Stomach (tissue), 9 donors: ENCODE results near the gene KIR2DL3. TPM values are rescaled to one million over a fixed set of nuclear protein-coding genes. Genes with fewer than 3 reads are reported as not detected.
"Not testable (repeated sequence)": the region's sequence is repeated elsewhere in the genome, so short reads cannot be mapped to it uniquely, and the experiment has no call there.

Source experiments
- DNase-seq, 2 donors: peaks; one replicate each; pipeline versions ENCODE4 v3.0.0 to v3.0.0-alpha.2; 2013 to 2019
- H3K27ac ChIP-seq, 5 donors: fragments of 200-600 bp in 4 of 5; sonication (generic) in 4 of 5; one replicate each; pipeline ENCODE4 v1.5.1; 2013 to 2019; ENCODE audit warnings: mild to moderate bottlenecking in 1 of 5, moderate library complexity in 1 of 5
- H3K27me3 ChIP-seq, 3 donors: fragments of 200-600 bp; sonication (generic); one replicate each; pipeline ENCODE4 v1.5.1; 2017 to 2019; ENCODE audit warnings: mixed run types in 1 of 3
- H3K36me3 ChIP-seq, 4 donors: fragments of 200-600 bp; sonication (generic); 1 replicate in 3 of 4; 2 replicates in 1 of 4; pipeline ENCODE4 v1.5.1; 2016 to 2019
- H3K4me1 ChIP-seq, 4 donors: fragments of 200-600 bp; sonication (generic); one replicate each; pipeline ENCODE4 v1.5.1; 2016 to 2019
- H3K4me3 ChIP-seq, 4 donors: fragments of 200-600 bp; sonication (generic) in 3 of 4; one replicate each; pipeline ENCODE4 v1.5.1; 2016 to 2019; ENCODE audit warnings: mild to moderate bottlenecking in 1 of 4
- H3K9me3 ChIP-seq, 4 donors: fragments of 200-600 bp; sonication (generic); one replicate each; pipeline ENCODE4 v1.5.1; 2016 to 2019
- CTCF ChIP-seq, 7 experiments: fragments of 450-650 bp in 4 of 7; fragments of 200-600 bp in 3 of 7; sonication (generic) in 3 of 7; IDR thresholded peaks; one replicate each; pipeline ENCODE4 v1.5.1; 2016 to 2019; ENCODE audit warnings: antibody characterized with exemption in 7 of 7, control low read depth in 2 of 7, mild to moderate bottlenecking in 1 of 7
- EP300 ChIP-seq: sonication (generic); formaldehyde crosslinking; IDR thresholded peaks from one replicate; pipeline ENCODE4 v1.6.1; 2017; ENCODE audit warnings: antibody characterized with exemption
- POLR2A ChIP-seq, 4 donors: fragments of 450-650 bp; IDR thresholded peaks; one replicate each; pipeline ENCODE4 v1.6.1; 2016; ENCODE audit warnings: antibody characterized with exemption in 4 of 4, control low read depth in 2 of 4, mild to moderate bottlenecking in 1 of 4, moderate library complexity in 1 of 4
- POLR2AphosphoS5 ChIP-seq, 3 donors: sonication (generic); formaldehyde crosslinking; IDR thresholded peaks; one replicate each; pipeline ENCODE4 v1.6.1; 2016; ENCODE audit warnings: antibody characterized with exemption in 3 of 3
- WGBS, 5 donors: extraction: QIAGEN DNeasy Blood & Tissue Kit in 3 of 5; methylation state at CpG; one replicate each; pipeline versions ENCODE4 v1.1.5 to v1.1.7; 2013 to 2018; 5-methylcytosine and 5-hydroxymethylcytosine counted together
- intact Hi-C: fragments of 100-400 bp; cut with DNase I; formaldehyde crosslinking; loops from one replicate; pipeline ENCODE4 v1.15.1; 2023; ENCODE audit warnings: low total_unique reads
- polyA plus RNA-seq, 3 donors: library from polyadenylated mRNA; stranded (reverse); fragments of 200-250 nt; gene quantifications; one replicate each; pipeline ENCODE4 v1.2.3, GENCODE V29; 2013
- total RNA-seq, 5 donors: library from RNA; depleted of rRNA; stranded (reverse); fragments of >200 nt; gene quantifications; one replicate each; pipeline versions ENCODE4 v1.1.0 to v1.2.3, GENCODE V29; 2014 to 2016
- donor health status: healthy with polysubstance abuse.
- donor health status: Bipolar disorder and iron deficiency.
- donor health status: healthy.

KIR2DL3 gene
- total and polyA plus RNA-seq, 8 donors = not detected

GRCh38 chr19:54738715-54739114 is 402 bp downstream of the KIR2DL3 start:
- H3K27ac ChIP-seq = no peak overlapping the region
- H3K27me3 ChIP-seq = peaks cover 0 to 6% (median 0%) of the 10 kb centered on the region in 3 donors
- peaks cover 0 to 7% (median 0%) of the 10 kb centered on the region in 4 donors for H3K9me3 ChIP-seq
- 49 to 75% (median 60%) methylated on average over 1 of the region's 1 CpG for WGBS, 5 donors
- TF ChIP-seq EP300 (no peak), POLR2A (IDR thresholded peaks at IDR 0.05) (no peak), POLR2AphosphoS5 (IDR thresholded peaks at IDR 0.05) (no peak), CTCF (IDR thresholded peaks at IDR 0.05) (no peak)
- intact Hi-C loops = no loop called here
- H3K36me3 ChIP-seq = no peaks in the 10 kb centered on the region
- no peak for DNase-seq
- no peaks in the 10 kb centered on the region for H3K4me1 ChIP-seq
- no peak overlapping the region for H3K4me3 ChIP-seq

GRCh38 chr19:54739587-54740497 is 1.5 kb downstream of the KIR2DL3 start:
- no peak for DNase-seq
- intact Hi-C loops = no loop called here
- Histone ChIP-seq H3K4me3 (no peak overlapping the region), H3K9me3 (no peaks in the 10 kb centered on the region), H3K4me1 (no peaks in the 10 kb centered on the region), H3K27me3 (peaks cover 0 to 6% (median 0%) of the 10 kb centered on the region in 3 donors), H3K36me3 (no peaks in the 10 kb centered on the region), H3K27ac (no peak overlapping the region)
- WGBS, 5 donors = 76 to 82% (median 77%) methylated on average over 13 of the region's 13 CpGs
- no peak for TF ChIP-seq EP300
- no peak for TF ChIP-seq POLR2A (IDR thresholded peaks at IDR 0.05)
- TF ChIP-seq POLR2AphosphoS5 (IDR thresholded peaks at IDR 0.05) = no peak
- no peak for TF ChIP-seq CTCF (IDR thresholded peaks at IDR 0.05)

DNA sequence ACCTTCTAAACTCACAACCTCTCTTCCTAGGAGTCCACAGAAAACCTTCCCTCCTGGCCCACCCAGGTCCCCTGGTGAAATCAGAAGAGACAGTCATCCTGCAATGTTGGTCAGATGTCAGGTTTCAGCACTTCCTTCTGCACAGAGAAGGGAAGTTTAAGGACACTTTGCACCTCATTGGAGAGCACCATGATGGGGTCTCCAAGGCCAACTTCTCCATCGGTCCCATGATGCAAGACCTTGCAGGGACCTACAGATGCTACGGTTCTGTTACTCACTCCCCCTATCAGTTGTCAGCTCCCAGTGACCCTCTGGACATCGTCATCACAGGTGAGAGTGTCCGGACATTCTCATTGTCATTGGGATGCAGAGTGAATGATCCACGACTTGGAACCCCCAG is 3.6 kb downstream of the KIR2DL3 start:
- WGBS, 5 donors = 56 to 67% (median 62%) methylated on average over 4 to 5 of the region's 5 CpGs
- H3K4me3 ChIP-seq, H3K4me1 ChIP-seq, intact Hi-C loops, H3K27me3 ChIP-seq, H3K9me3 ChIP-seq, H3K27ac ChIP-seq, DNase-seq, H3K36me3 ChIP-seq: not testable (repeated sequence)

- H3K4me1 ChIP-seq, DNase-seq, H3K9me3 ChIP-seq, H3K36me3 ChIP-seq, H3K27me3 ChIP-seq, intact Hi-C loops, H3K27ac ChIP-seq, H3K4me3 ChIP-seq: not testable (repeated sequence)
- 67 to 78% (median 75%) methylated on average over 5 of the region's 5 CpGs for whole genome bisulfite sequencing, 5 donors
Observed at GRCh38 chr19:54744080-54744479, 5.8 kb downstream of the KIR2DL3 start.

- H3K9me3 ChIP-seq, intact Hi-C loops, H3K27me3 ChIP-seq, H3K4me3 ChIP-seq, H3K27ac ChIP-seq, H3K36me3 ChIP-seq, H3K4me1 ChIP-seq: not testable (repeated sequence)
- WGBS, 5 donors = 65 to 80% (median 72%) methylated on average over 8 to 9 of the region's 9 CpGs
- peak in 1 of 2 donors; percentile 28 for DNase-seq
Observed at GRCh38 chr19:54747614-54748322, 9.5 kb downstream of the KIR2DL3 start.

GRCh38 chr19:54750276-54750675 is 12.0 kb downstream of the KIR2DL3 start:
- H3K27me3 ChIP-seq, intact Hi-C loops, H3K4me3 ChIP-seq, H3K4me1 ChIP-seq, DNase-seq, H3K9me3 ChIP-seq, H3K27ac ChIP-seq, H3K36me3 ChIP-seq: not testable (repeated sequence)
- WGBS, 5 donors = 35 to 60% (median 52%) methylated on average over 6 of the region's 6 CpGs

GRCh38 chr19:54756204-54757110 is 18.1 kb downstream of the KIR2DL3 start:
- DNase-seq, H3K36me3 ChIP-seq, H3K4me1 ChIP-seq, H3K9me3 ChIP-seq, H3K27ac ChIP-seq, H3K4me3 ChIP-seq, H3K27me3 ChIP-seq: not testable (repeated sequence)
- intact Hi-C loops = loop anchor here (5.0 kb wide), 1 partner anchor 671 kb away; no protein-coding TSS in a partner anchor
- WGBS, 5 donors = 66 to 75% (median 72%) methylated on average over 8 to 11 of the region's 12 CpGs

GRCh38 chr19:54758577-54758976 is 20.3 kb downstream of the KIR2DL3 start:
- not testable (repeated sequence) for H3K4me3 ChIP-seq, H3K27me3 ChIP-seq, H3K9me3 ChIP-seq, H3K4me1 ChIP-seq, H3K27ac ChIP-seq, DNase-seq, H3K36me3 ChIP-seq
- WGBS, 5 donors = 52 to 92% (median 58%) methylated on average over 2 to 6 of the region's 6 CpGs
- intact Hi-C loops = loop anchor here (5.0 kb wide), 1 partner anchor 669 kb away; no protein-coding TSS in a partner anchor
